Mesendoderm (in vitro differentiated cells): ENCODE measurements around the gene FGF5.

Experiments
- DNase-seq: peaks from one replicate; pipeline ENCODE4 v3.0.0; 2013
- H2AK5ac ChIP-seq: 2 replicates; pipeline ENCODE4 v1.6.1; 2013; ENCODE audit warnings: low read length, inconsistent platforms
- H2BK120ac ChIP-seq: 2 replicates; pipeline ENCODE4 v1.6.1; 2013; ENCODE audit warnings: low read depth, mild to moderate bottlenecking, low read length, moderate library complexity, mixed read lengths
- H2BK15ac ChIP-seq: replicated peaks from 2 replicates; pipeline ENCODE4 v1.6.1; 2013; ENCODE audit warnings: low read depth, mild to moderate bottlenecking, moderate library complexity
- H2BK5ac ChIP-seq: 2 replicates; pipeline ENCODE4 v1.6.1; 2013; ENCODE audit warnings: low read length, inconsistent platforms
- H3K18ac ChIP-seq: 2 replicates; pipeline ENCODE4 v1.6.1; 2013; ENCODE audit warnings: mild to moderate bottlenecking, low read length, mixed read lengths
- H3K23ac ChIP-seq: one replicate; pipeline ENCODE4 v1.6.1; 2013; ENCODE audit warnings: low read length
- H3K27ac ChIP-seq: 2 replicates; pipeline ENCODE4 v1.5.1; 2013; ENCODE audit warnings: low read depth, mild to moderate bottlenecking, inconsistent platforms, low read length, moderate library complexity
- H3K27me3 ChIP-seq: 2 replicates; pipeline ENCODE4 v1.6.1; 2013; ENCODE audit warnings: low read length, control low read depth, mild to moderate bottlenecking, inconsistent platforms; ENCODE audit not compliant: insufficient read depth, poor library complexity
- H3K36me3 ChIP-seq: 2 replicates; pipeline ENCODE4 v1.6.1; 2013; ENCODE audit warnings: low read length, inconsistent platforms; ENCODE audit not compliant: control insufficient read depth, insufficient read depth
- H3K4ac ChIP-seq: one replicate; pipeline ENCODE4 v1.6.1; 2013; ENCODE audit warnings: low read depth, mild to moderate bottlenecking, low read length, moderate library complexity
- H3K4me1 ChIP-seq: 2 replicates; pipeline ENCODE4 v1.6.1; 2013; ENCODE audit warnings: low read depth, low read length, inconsistent platforms; ENCODE audit not compliant: control insufficient read depth
- H3K4me2 ChIP-seq: 2 replicates; pipeline ENCODE4 v1.6.1; 2013; ENCODE audit warnings: low read length
- H3K4me3 ChIP-seq: 2 replicates; pipeline ENCODE4 v1.5.1; 2013; ENCODE audit warnings: mild to moderate bottlenecking, low read length
- H3K56ac ChIP-seq: one replicate; pipeline ENCODE4 v1.6.1; 2013; ENCODE audit warnings: low read length
- H3K79me1 ChIP-seq: 2 replicates; pipeline ENCODE4 v1.6.1; 2013; ENCODE audit warnings: low read length, inconsistent platforms
- H3K79me2 ChIP-seq: 2 replicates; pipeline ENCODE4 v1.6.1; 2013; ENCODE audit warnings: mild to moderate bottlenecking, low read length; ENCODE audit not compliant: control insufficient read depth, insufficient read depth
- H3K9ac ChIP-seq: 2 replicates; pipeline ENCODE4 v1.6.1; 2013; ENCODE audit warnings: low read length, inconsistent platforms
- H4K5ac ChIP-seq: one replicate; pipeline ENCODE4 v1.6.1; 2013; ENCODE audit warnings: low read length
- H4K8ac ChIP-seq: one replicate; pipeline ENCODE4 v1.6.1; 2013; ENCODE audit warnings: low read depth, mild to moderate bottlenecking, control low read depth, low read length, moderate library complexity
- WGBS: extraction: QIAGEN DNeasy Blood & Tissue Kit; methylation state at CpG from one replicate; pipeline ENCODE4 v1.1.7; 2013; ENCODE audit warnings: low lambda C conversion rate, missing lambda C conversion rate; ENCODE audit not compliant: insufficient coverage; ENCODE audit errors: extremely low coverage; 5-methylcytosine and 5-hydroxymethylcytosine counted together

FGF5 gene

GRCh38 chr4:80226094-80226493 lies 40.4 kb upstream of the FGF5 start:
- H3K79me2 ChIP-seq, result no peaks in the 10 kb centered on the region
- no peak overlapping the region for H4K8ac ChIP-seq
- H3K56ac ChIP-seq, result no peak overlapping the region
- no peaks in the 10 kb centered on the region for H3K27me3 ChIP-seq
- no peak overlapping the region for H3K9ac ChIP-seq
- 100% methylated on average over 1 of the region's 2 CpGs for WGBS
- H3K79me1 ChIP-seq, result no peaks in the 10 kb centered on the region
- H3K4me3 ChIP-seq, result no peak overlapping the region
- H3K18ac ChIP-seq, result no peak overlapping the region
- H2AK5ac ChIP-seq, result no peak overlapping the region
- H3K4ac ChIP-seq, result no peak overlapping the region
- H2BK5ac ChIP-seq, result no peak overlapping the region
- no peak overlapping the region for H4K5ac ChIP-seq
- no peak overlapping the region for H2BK120ac ChIP-seq
- no peaks in the 10 kb centered on the region for H3K36me3 ChIP-seq
- DNase-seq, result no peak
- no peak overlapping the region for H3K27ac ChIP-seq
- no peak overlapping the region for H3K4me2 ChIP-seq
- no peaks in the 10 kb centered on the region for H3K4me1 ChIP-seq
- H2BK15ac ChIP-seq, result no peak overlapping the region
- no peak overlapping the region for H3K23ac ChIP-seq

GRCh38 chr4:80228460-80228859 lies 38.0 kb upstream of the FGF5 start:
- no peak overlapping the region for H3K4me2 ChIP-seq
- no peaks in the 10 kb centered on the region for H3K79me2 ChIP-seq
- H3K18ac ChIP-seq, result no peak overlapping the region
- H2BK120ac ChIP-seq, result no peak overlapping the region
- H2BK5ac ChIP-seq, result no peak overlapping the region
- no peak for DNase-seq
- H3K23ac ChIP-seq, result no peak overlapping the region
- H3K4me3 ChIP-seq, result no peak overlapping the region
- H3K27me3 ChIP-seq, result no peaks in the 10 kb centered on the region
- H4K5ac ChIP-seq, result no peak overlapping the region
- H3K36me3 ChIP-seq, result no peaks in the 10 kb centered on the region
- no peaks in the 10 kb centered on the region for H3K79me1 ChIP-seq
- H3K56ac ChIP-seq, result no peak overlapping the region
- no peak overlapping the region for H3K27ac ChIP-seq
- H3K4me1 ChIP-seq, result no peaks in the 10 kb centered on the region
- H3K9ac ChIP-seq, result no peak overlapping the region
- no peak overlapping the region for H2AK5ac ChIP-seq
- H2BK15ac ChIP-seq, result no peak overlapping the region
- no peak overlapping the region for H3K4ac ChIP-seq
- no peak overlapping the region for H4K8ac ChIP-seq

- H3K27me3 ChIP-seq, result no peaks in the 10 kb centered on the region
- H2BK120ac ChIP-seq, result no peak overlapping the region
- no peak overlapping the region for H3K56ac ChIP-seq
- no peak overlapping the region for H4K8ac ChIP-seq
- H3K4ac ChIP-seq, result no peak overlapping the region
- H3K36me3 ChIP-seq, result no peaks in the 10 kb centered on the region
- no peak overlapping the region for H3K18ac ChIP-seq
- no peak overlapping the region for H2BK15ac ChIP-seq
- H3K79me2 ChIP-seq, result no peaks in the 10 kb centered on the region
- 100% methylated on average over 1 of the region's 2 CpGs for WGBS
- no peak overlapping the region for H2BK5ac ChIP-seq
- no peak overlapping the region for H3K4me3 ChIP-seq
- no peak overlapping the region for H3K23ac ChIP-seq
- no peak overlapping the region for H4K5ac ChIP-seq
- no peak overlapping the region for H3K27ac ChIP-seq
- H2AK5ac ChIP-seq, result no peak overlapping the region
- H3K4me2 ChIP-seq, result no peak overlapping the region
- no peaks in the 10 kb centered on the region for H3K4me1 ChIP-seq
- no peaks in the 10 kb centered on the region for H3K79me1 ChIP-seq
- H3K9ac ChIP-seq, result no peak overlapping the region
- no peak for DNase-seq
Observed at GRCh38 chr4:80229128-80229527, 37.3 kb upstream of the FGF5 start.

GRCh38 chr4:80229590-80229989 lies 36.9 kb upstream of the FGF5 start:
- Histone ChIP-seq H3K4ac (no peak overlapping the region), H3K79me2 (no peaks in the 10 kb centered on the region), H3K9ac (no peak overlapping the region), H3K56ac (no peak overlapping the region), H3K27me3 (no peaks in the 10 kb centered on the region), H2BK5ac (no peak overlapping the region), H3K4me3 (no peak overlapping the region), H3K36me3 (no peaks in the 10 kb centered on the region), H2BK120ac (no peak overlapping the region), H3K79me1 (no peaks in the 10 kb centered on the region), H2AK5ac (no peak overlapping the region), H2BK15ac (no peak overlapping the region), H3K23ac (no peak overlapping the region), H3K4me1 (no peaks in the 10 kb centered on the region), H4K5ac (no peak overlapping the region), H3K27ac (no peak overlapping the region), H3K18ac (no peak overlapping the region), H3K4me2 (no peak overlapping the region), H4K8ac (no peak overlapping the region)
- no peak for DNase-seq
- no CpG with 5 or more reads among the region's 2 CpGs for WGBS

- Histone ChIP-seq H3K36me3 (no peaks in the 10 kb centered on the region), H2BK5ac (no peak overlapping the region), H4K8ac (no peak overlapping the region), H2BK15ac (no peak overlapping the region), H3K9ac (no peak overlapping the region), H3K27me3 (no peaks in the 10 kb centered on the region), H3K18ac (no peak overlapping the region), H3K23ac (no peak overlapping the region), H2BK120ac (no peak overlapping the region), H2AK5ac (no peak overlapping the region), H3K79me2 (no peaks in the 10 kb centered on the region), H4K5ac (no peak overlapping the region), H3K4me3 (no peak overlapping the region), H3K4me2 (no peak overlapping the region), H3K4ac (no peak overlapping the region), H3K56ac (no peak overlapping the region), H3K79me1 (no peaks in the 10 kb centered on the region), H3K4me1 (no peaks in the 10 kb centered on the region), H3K27ac (no peak overlapping the region)
- WGBS, result no CpG with 5 or more reads among the region's 5 CpGs
- no peak for DNase-seq
Observed at GRCh38 chr4:80231180-80231579, 35.3 kb upstream of the FGF5 start.

- Histone ChIP-seq H2AK5ac (no peak overlapping the region), H2BK15ac (no peak overlapping the region), H3K79me1 (no peaks in the 10 kb centered on the region), H3K4me1 (no peaks in the 10 kb centered on the region), H2BK5ac (no peak overlapping the region), H3K56ac (no peak overlapping the region), H2BK120ac (no peak overlapping the region), H4K8ac (no peak overlapping the region), H3K9ac (no peak overlapping the region), H3K36me3 (no peaks in the 10 kb centered on the region), H3K4ac (no peak overlapping the region), H3K79me2 (no peaks in the 10 kb centered on the region), H3K27ac (no peak overlapping the region), H3K4me3 (no peak overlapping the region), H3K27me3 (no peaks in the 10 kb centered on the region), H3K23ac (no peak overlapping the region), H4K5ac (no peak overlapping the region), H3K18ac (no peak overlapping the region), H3K4me2 (no peak overlapping the region)
- WGBS, result no CpG with 5 or more reads among the region's 2 CpGs
- no peak for DNase-seq
Observed at GRCh38 chr4:80232707-80233370, 33.6 kb upstream of the FGF5 start.
